Tibial artery (tissue), 4 donors: ENCODE measurements around the gene PPFIA4.
A peak's percentile ranks its signal among the peaks of the same experiment; 100 is the strongest.
"Not testable (repeated sequence)": the region's sequence is repeated elsewhere in the genome, so short reads cannot be mapped to it uniquely, and the experiment has no call there.

Experiments used
- DNase-seq, 2 donors: peaks; one replicate each; pipeline ENCODE4 v3.0.0-alpha.2; 2019
- H3K27ac ChIP-seq, 2 donors: fragments of 200-600 bp; sonication (generic) in 1 of 2; 1 replicate in 1 of 2; 2 replicates in 1 of 2; pipeline ENCODE4 v1.5.1; 2018 to 2019; ENCODE audit warnings: mild to moderate bottlenecking in 1 of 2
- H3K27me3 ChIP-seq, 2 donors: fragments of 200-600 bp; sonication (generic) in 1 of 2; one replicate each; pipeline versions ENCODE4 v1.5.1 to v1.6.0; 2016 to 2019
- H3K36me3 ChIP-seq, 3 donors: fragments of 200-600 bp; sonication (generic) in 2 of 3; one replicate each; pipeline ENCODE4 v1.5.1; 2016 to 2019; ENCODE audit warnings: mild to moderate bottlenecking in 2 of 3
- H3K4me1 ChIP-seq, 4 donors: fragments of 200-600 bp; sonication (generic) in 2 of 4; 1 replicate in 3 of 4; 2 replicates in 1 of 4; pipeline ENCODE4 v1.5.1; 2016 to 2019
- H3K4me3 ChIP-seq, 2 donors: fragments of 200-600 bp; sonication (generic) in 1 of 2; 1 replicate in 1 of 2; 2 replicates in 1 of 2; pipeline ENCODE4 v1.5.1; 2018 to 2019; ENCODE audit warnings: mild to moderate bottlenecking in 2 of 2
- H3K9me3 ChIP-seq, 3 donors: fragments of 200-600 bp; sonication (generic) in 1 of 3; one replicate each; pipeline ENCODE4 v1.5.1; 2016 to 2019
- CTCF ChIP-seq, 2 experiments: fragments of 200-600 bp in 1 of 2; fragments of 450-650 bp in 1 of 2; IDR thresholded peaks; one replicate each; pipeline ENCODE4 v1.5.1; 2017 to 2019; ENCODE audit warnings: antibody characterized with exemption in 2 of 2, mild to moderate bottlenecking in 1 of 2, moderate library complexity in 1 of 2
- intact Hi-C: fragments of 100-400 bp; cut with DNase I; formaldehyde crosslinking; loops from one replicate; pipeline ENCODE4 v1.15.0; 2023; ENCODE audit warnings: low total_unique reads

PPFIA4 gene

GRCh38 chr1:202998836-202999750, 27.2 kb upstream of the PPFIA4 start:
- H3K4me3 ChIP-seq = no peak overlapping the region
- no peaks in the 10 kb centered on the region for H3K4me1 ChIP-seq
- no peaks in the 10 kb centered on the region for H3K36me3 ChIP-seq
- no peaks in the 10 kb centered on the region for H3K9me3 ChIP-seq
- peaks cover 0 to 23% of the 10 kb centered on the region in 2 donors for H3K27me3 ChIP-seq
- peak in 1 of 2 donors; percentile 45 for DNase-seq
- no peak overlapping the region for H3K27ac ChIP-seq
- intact Hi-C loops = loop anchor here (10.0 kb wide), 1 partner anchor 74 kb away; the partner anchor contains the start of gene KLHL12
- peak; percentile 58 to 71 for TF ChIP-seq CTCF (IDR thresholded peaks at IDR 0.05)

- no peaks in the 10 kb centered on the region for H3K4me1 ChIP-seq
- H3K4me3 ChIP-seq = no peak overlapping the region
- intact Hi-C loops = no loop called here
- no peaks in the 10 kb centered on the region for H3K36me3 ChIP-seq
- no peak overlapping the region for H3K27ac ChIP-seq
- TF ChIP-seq CTCF (IDR thresholded peaks at IDR 0.05) = no peak
- peaks cover 0 to 10% of the 10 kb centered on the region in 2 donors for H3K27me3 ChIP-seq
- DNase-seq = no peak
- no peaks in the 10 kb centered on the region for H3K9me3 ChIP-seq
Measured at GRCh38 chr1:203000217-203000944, 25.9 kb upstream of the PPFIA4 start.

- no peaks in the 10 kb centered on the region for H3K36me3 ChIP-seq
- peaks cover 0 to 5% (median 2%) of the 10 kb centered on the region in 4 donors for H3K4me1 ChIP-seq
- no peak for TF ChIP-seq CTCF (IDR thresholded peaks at IDR 0.05)
- DNase-seq = no peak
- H3K27me3 ChIP-seq = peaks cover 0 to 8% of the 10 kb centered on the region in 2 donors
- no peak overlapping the region for H3K4me3 ChIP-seq
- intact Hi-C loops = no loop called here
- H3K27ac ChIP-seq = no peak overlapping the region
- no peaks in the 10 kb centered on the region for H3K9me3 ChIP-seq
Measured at GRCh38 chr1:203001986-203002385, 24.3 kb upstream of the PPFIA4 start.

GRCh38 chr1:203002951-203003350, 23.3 kb upstream of the PPFIA4 start:
- Histone ChIP-seq H3K36me3 (no peaks in the 10 kb centered on the region), H3K27me3 (peaks cover 0 to 6% of the 10 kb centered on the region in 2 donors), H3K4me3 (no peak overlapping the region), H3K27ac (no peak overlapping the region), H3K9me3 (no peaks in the 10 kb centered on the region), H3K4me1 (peaks cover 0 to 6% (median 2%) of the 10 kb centered on the region in 4 donors)
- no peak for TF ChIP-seq CTCF (IDR thresholded peaks at IDR 0.05)
- DNase-seq = no peak
- intact Hi-C loops = no loop called here

GRCh38 chr1:203005395-203006142, 20.7 kb upstream of the PPFIA4 start:
- peaks cover 0 to 26% (median 13%) of the 10 kb centered on the region in 4 donors for H3K4me1 ChIP-seq
- H3K27me3 ChIP-seq, DNase-seq, H3K4me3 ChIP-seq, intact Hi-C loops, H3K9me3 ChIP-seq, H3K27ac ChIP-seq: not testable (repeated sequence)
- peaks cover 9 to 19% (median 12%) of the 10 kb centered on the region in 3 donors for H3K36me3 ChIP-seq
